ENCODE results near the gene MAPK8IP2.
"Not testable (repeated sequence)": the region's sequence is repeated elsewhere in the genome, so short reads cannot be mapped to it uniquely, and the experiment has no call there.

Gene MAPK8IP2

GRCh38 chr22:50599816-50600455 lies 657 bp upstream of the MAPK8IP2 start:
- ATAC-seq (peak; percentile 38), DNase-seq (peak; percentile 76)

- ATAC-seq, result no peak
- DNase-seq, result no peak
Observed at GRCh38 chr22:50600967-50601668, 525 bp downstream of the MAPK8IP2 start.

DNA sequence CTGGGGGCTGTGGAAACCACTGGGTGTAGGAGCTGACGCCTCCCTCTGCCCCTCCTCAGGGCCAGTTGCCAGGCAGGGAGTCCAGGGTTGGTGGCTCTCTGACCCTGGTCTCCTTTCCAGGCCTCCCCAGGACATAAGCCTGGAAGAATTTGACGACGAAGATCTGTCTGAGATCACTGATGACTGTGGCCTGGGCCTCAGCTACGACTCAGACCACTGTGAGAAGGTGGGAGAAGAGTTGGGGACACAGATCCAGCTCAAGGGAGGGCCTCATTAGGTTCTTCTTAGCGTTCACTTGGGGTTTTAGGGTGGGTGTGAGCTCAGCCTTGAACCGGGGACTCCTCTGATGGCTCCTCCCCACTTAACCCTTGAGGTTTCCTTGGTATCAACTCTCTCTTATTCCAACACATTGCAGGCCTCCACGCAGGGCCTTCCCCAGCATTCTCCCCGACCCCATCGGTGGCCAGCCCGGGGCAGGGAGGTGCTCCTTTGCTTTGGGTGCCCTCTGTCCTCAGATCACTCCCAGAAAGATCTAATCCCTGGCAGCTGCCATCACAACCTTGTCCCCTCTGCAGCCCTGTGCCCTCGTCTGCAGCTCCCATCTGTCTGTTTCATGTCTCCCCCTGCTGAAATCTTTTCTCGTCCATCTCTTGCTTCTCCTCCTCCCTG lies 1.2 kb downstream of the MAPK8IP2 start:
- ATAC-seq, result no peak

DNA sequence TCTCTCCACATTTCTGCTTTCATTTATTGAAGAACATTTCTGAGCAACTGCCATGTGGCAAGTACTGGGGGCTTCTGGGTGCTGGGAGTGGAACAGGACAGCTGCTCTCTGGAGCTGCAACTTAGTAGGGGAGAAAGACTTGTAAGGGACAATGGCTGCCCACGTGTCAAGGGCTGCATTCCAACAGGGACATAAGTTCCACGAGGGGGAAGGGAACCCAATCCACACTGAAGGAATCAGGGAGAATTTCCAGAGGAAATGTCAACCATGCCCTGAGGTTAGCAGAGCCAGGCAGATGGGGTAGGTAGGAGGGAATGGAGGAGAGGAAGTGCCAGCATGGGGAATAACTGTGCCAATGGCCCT lies 1.7 kb downstream of the MAPK8IP2 start:
- ATAC-seq, result no peak
- DNase-seq, result no peak

More for the DNA sequence above, 1.2 kb downstream of the MAPK8IP2 start:
- DNase-seq, result no peak

GRCh38 chr22:50603511-50604255 lies 3.1 kb downstream of the MAPK8IP2 start:
- DNase-seq (no peak), ATAC-seq (no peak)

DNA sequence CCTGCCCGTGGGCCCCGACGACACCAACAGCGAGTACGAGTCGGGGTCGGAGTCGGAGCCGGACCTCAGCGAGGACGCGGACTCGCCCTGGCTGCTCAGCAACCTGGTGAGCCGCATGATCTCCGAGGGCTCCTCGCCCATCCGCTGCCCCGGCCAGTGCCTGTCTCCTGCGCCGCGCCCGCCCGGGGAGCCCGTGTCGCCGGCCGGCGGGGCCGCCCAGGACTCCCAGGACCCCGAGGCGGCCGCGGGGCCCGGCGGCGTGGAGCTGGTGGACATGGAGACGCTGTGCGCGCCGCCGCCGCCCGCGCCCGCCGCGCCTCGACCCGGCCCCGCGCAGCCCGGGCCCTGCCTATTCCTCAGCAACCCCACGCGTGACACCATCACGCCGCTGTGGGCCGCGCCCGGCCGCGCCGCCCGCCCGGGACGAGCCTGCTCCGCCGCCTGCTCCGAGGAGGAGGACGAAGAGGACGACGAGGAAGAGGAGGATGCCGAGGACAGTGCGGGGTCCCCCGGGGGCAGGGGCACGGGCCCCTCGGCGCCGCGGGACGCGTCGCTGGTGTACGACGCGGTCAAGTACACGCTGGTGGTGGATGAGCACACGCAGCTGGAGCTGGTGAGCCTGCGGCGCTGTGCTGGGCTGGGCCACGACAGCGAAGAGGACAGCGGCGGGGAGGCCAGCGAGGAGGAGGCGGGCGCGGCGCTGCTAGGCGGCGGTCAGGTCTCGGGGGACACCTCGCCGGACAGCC lies 3.8 kb downstream of the MAPK8IP2 start:
- ATAC-seq, result no peak
- no peak for DNase-seq

GRCh38 chr22:50605002-50605612 lies 4.5 kb downstream of the MAPK8IP2 start:
- DNase-seq, result no peak
- no peak for ATAC-seq

DNA sequence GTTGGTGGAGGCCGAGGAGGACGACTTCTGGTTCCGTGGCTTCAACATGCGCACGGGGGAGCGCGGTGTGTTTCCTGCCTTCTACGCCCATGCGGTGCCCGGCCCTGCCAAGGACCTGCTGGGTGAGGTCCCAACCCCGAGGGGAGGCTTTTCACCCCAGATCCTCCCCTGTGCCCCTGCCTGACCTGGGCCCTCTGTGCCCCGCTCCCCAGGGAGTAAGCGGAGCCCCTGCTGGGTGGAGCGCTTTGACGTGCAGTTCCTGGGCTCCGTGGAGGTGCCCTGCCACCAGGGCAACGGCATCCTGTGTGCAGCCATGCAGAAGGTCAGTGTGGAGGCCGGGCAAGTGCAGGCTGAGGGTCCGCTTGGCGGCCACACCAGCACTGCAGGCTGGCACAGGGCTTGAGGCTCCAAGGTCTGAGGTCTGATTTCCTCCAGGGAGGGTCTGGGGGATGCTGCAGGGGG lies 5.1 kb downstream of the MAPK8IP2 start:
- DNase-seq (no peak), ATAC-seq (no peak)

- peak; percentile 45 for ATAC-seq
Observed at GRCh38 chr22:50606165-50606945, 5.8 kb downstream of the MAPK8IP2 start.

DNA sequence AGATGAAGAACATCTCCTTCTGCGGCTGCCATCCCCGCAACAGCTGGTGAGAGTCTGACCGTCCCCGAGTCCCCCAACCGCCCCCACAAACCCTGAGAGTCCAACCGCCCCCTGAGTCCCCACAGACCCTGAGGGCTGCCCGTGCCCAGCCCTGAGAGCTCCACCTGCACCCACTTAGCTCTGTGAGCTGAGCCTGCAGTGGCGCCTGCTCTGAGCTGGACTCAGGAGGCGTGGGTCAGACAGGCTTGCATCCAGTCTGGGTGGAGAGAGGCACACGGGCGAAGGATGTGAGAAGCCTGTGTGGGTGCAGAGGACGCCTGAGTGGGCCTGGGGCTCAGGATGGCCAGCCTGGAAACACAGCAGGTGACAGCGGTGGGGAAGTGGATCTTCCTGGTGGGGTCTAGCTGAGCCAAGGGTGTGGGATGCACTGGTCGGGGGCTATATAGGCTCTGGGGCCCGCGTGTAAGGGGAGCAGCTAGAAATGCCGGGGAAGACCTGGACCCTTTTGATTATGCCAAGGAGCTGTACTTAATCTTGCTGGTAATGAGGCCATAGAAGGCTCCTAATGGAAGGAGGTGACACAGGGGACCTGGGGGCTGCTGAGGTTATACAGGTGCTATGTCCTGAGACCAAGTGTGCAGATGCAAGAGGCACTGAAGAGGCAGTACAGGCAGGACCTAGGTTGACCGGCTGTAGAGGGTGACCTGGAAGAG lies 6.5 kb downstream of the MAPK8IP2 start:
- DNase-seq (no peak), ATAC-seq (no peak)

More at GRCh38 chr22:50606165-50606945, 5.8 kb downstream of the MAPK8IP2 start:
- no peak for DNase-seq

DNA sequence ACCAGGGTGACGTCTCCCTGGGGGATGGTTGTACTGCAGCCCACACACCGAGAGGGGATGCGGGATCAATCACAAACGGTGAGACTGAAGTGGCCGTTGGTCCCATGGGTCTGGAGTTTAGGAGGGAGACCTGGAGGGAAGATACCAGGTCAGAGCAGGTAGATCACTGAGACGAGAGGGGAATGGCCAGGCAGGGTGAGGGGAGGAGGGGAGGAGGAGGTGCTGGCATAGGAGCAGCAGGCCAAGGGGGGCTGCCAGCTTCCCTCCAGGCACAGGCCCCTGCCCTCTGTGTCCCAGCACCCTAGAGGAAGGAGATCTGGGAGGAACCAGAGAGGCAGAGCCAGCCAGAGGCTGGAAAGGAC lies 7.0 kb downstream of the MAPK8IP2 start:
- ATAC-seq, result no peak
- no peak for DNase-seq

GRCh38 chr22:50608058-50608840 lies 7.7 kb downstream of the MAPK8IP2 start:
- not testable (repeated sequence) for DNase-seq, ATAC-seq

- DNase-seq (no peak), ATAC-seq (no peak)
Observed at GRCh38 chr22:50608996-50609395, 8.4 kb downstream of the MAPK8IP2 start.

- ATAC-seq (no peak), DNase-seq (no peak)
Observed at GRCh38 chr22:50609599-50609998, 9.0 kb downstream of the MAPK8IP2 start.

DNA sequence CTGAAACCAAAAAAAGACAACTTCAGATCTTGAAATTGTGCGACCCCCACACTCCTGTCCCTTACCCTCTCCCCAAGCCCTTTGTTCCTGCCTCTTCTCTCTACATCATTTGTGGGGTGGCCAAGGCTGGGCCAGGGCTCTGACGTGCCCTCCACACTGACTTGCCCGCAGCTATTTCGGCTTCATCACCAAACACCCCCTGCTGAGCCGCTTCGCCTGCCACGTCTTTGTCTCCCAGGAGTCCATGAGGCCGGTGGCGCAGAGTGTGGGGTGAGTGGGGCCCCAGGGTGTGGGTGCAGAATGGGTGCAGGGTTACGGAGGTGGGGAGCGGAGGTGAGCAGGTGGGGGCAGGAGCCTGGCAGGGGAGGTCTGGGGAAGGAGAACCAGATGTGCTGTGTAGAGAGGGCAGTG lies 9.5 kb downstream of the MAPK8IP2 start:
- no peak for DNase-seq

DNA sequence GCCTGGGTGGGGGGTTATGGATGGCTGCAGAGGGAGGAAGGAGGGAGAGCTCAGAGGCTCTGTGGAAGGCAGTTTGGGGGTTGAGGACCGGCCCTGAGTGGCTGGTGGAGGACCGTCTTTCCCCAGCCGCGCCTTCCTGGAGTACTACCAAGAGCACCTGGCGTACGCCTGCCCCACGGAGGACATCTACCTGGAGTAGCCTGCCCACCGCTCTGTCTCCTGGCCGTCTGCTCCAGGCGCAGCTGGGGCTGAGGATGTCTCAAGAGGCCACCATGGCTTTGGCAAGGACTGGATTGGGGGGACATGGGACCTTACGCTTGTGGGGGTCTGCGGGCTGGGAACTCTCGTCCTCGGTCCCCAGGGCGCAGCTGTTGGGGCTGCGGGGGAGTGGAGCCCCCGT lies 10.0 kb downstream of the MAPK8IP2 start:
- DNase-seq (no peak), ATAC-seq (no peak)

More for the DNA sequence above, 9.5 kb downstream of the MAPK8IP2 start:
- ATAC-seq, result no peak

- no peak for DNase-seq
- ATAC-seq, result no peak
Observed at GRCh38 chr22:50611341-50612060, 10.9 kb downstream of the MAPK8IP2 start.

- DNase-seq (no peak), ATAC-seq (no peak)
Observed at GRCh38 chr22:50612168-50612527, 11.6 kb downstream of the MAPK8IP2 start.

All from stimulated activated naive CD8-positive, alpha-beta T cell treated with anti-CD3 and anti-CD28 coated beads, Interleukin-15, Interleukin-2, amounts not matched to agents 100 U/mL and 50 U/mL, for 24 hours (primary cell).